NOMO-1 treated with DMSO at 0.1 percent for 48 hours (cell line): ENCODE measurements around the gene NAT10.

Experiments used
- DNase-seq: peaks from one replicate; lab custom pipeline; 2025; ENCODE audit not compliant: unreplicated experiment; lab: John Stamatoyannopoulos, UW

NAT10 gene

GRCh38 chr11:34185926-34186841, 80.8 kb downstream of the NAT10 start:
- DNase-seq: no peak

- DNase-seq: no peak
Measured at GRCh38 chr11:34188181-34188580, 82.8 kb downstream of the NAT10 start.

- no peak for DNase-seq
Measured at GRCh38 chr11:34189191-34189590, 83.8 kb downstream of the NAT10 start.

GRCh38 chr11:34190192-34191139, 85.0 kb downstream of the NAT10 start:
- no peak for DNase-seq

GRCh38 chr11:34191578-34191977, 86.1 kb downstream of the NAT10 start:
- no peak for DNase-seq

- no peak for DNase-seq
Measured at GRCh38 chr11:34192481-34193401, 87.3 kb downstream of the NAT10 start.

GRCh38 chr11:34194576-34195335, 89.3 kb downstream of the NAT10 start:
- no peak for DNase-seq
